Lung (tissue), 12 donors: Measurements from ENCODE around the gene BCL7A. TPM values are rescaled to one million over a fixed set of nuclear protein-coding genes. Genes with fewer than 3 reads are reported as not detected.

Experiments
- ATAC-seq: fragments of 200-7000 bp; cut with Tn5 transposase; one replicate; pipeline ENCODE4 v1.9.1; 2020; ENCODE audit warnings: moderate number of reproducible peaks; ENCODE audit not compliant: insufficient read depth, low FRiP score
- DNase-seq, 3 donors: peaks; one replicate each; pipeline ENCODE4 v3.0.0-alpha.2; 2013 to 2017
- H3K27ac ChIP-seq, 2 donors: one replicate each; pipeline ENCODE4 v1.5.1; 2013; ENCODE audit warnings: mild to moderate bottlenecking in 2 of 2, moderate library complexity in 2 of 2, control low read depth in 1 of 2, inconsistent platforms in 1 of 2, low read depth in 1 of 2, low read length in 1 of 2
- H3K27me3 ChIP-seq, 3 donors: one replicate each; pipeline ENCODE4 v1.5.1; 2013; ENCODE audit warnings: low read length in 2 of 3; ENCODE audit not compliant: control insufficient read depth in 3 of 3, insufficient read depth in 3 of 3
- H3K36me3 ChIP-seq, 4 donors: one replicate each; pipeline ENCODE4 v1.5.1; 2013; ENCODE audit warnings: low read length in 4 of 4, mild to moderate bottlenecking in 1 of 4, moderate library complexity in 1 of 4; ENCODE audit not compliant: control insufficient read depth in 4 of 4, insufficient read depth in 4 of 4
- H3K4me1 ChIP-seq, 5 donors: one replicate each; pipeline ENCODE4 v1.5.1; 2013; ENCODE audit warnings: low read length in 5 of 5, mild to moderate bottlenecking in 2 of 5, moderate library complexity in 1 of 5; ENCODE audit not compliant: control insufficient read depth in 5 of 5, insufficient read depth in 5 of 5
- H3K4me3 ChIP-seq: one replicate; pipeline ENCODE4 v1.5.1; 2013; ENCODE audit warnings: mild to moderate bottlenecking, control low read depth, moderate library complexity
- H3K9ac ChIP-seq, 2 donors: one replicate each; pipeline ENCODE4 v1.5.1; 2013; ENCODE audit warnings: low read length in 2 of 2, control low read depth in 1 of 2; ENCODE audit not compliant: insufficient read depth in 1 of 2
- H3K9me3 ChIP-seq, 4 donors: one replicate each; pipeline ENCODE4 v1.5.1; 2013; ENCODE audit warnings: low read length in 3 of 4, mild to moderate bottlenecking in 1 of 4, moderate library complexity in 1 of 4; ENCODE audit not compliant: control insufficient read depth in 4 of 4, insufficient read depth in 3 of 4
- CTCF ChIP-seq: IDR thresholded peaks from 2 replicates; pipeline ENCODE4 v1.5.1; 2012; ENCODE audit warnings: mild to moderate bottlenecking; ENCODE audit errors: control extremely low read depth, extremely low read depth
- WGBS, 2 donors: extraction: QIAGEN DNeasy Blood & Tissue Kit; methylation state at CpG; one replicate each; pipeline ENCODE4 v1.1.7; 2013; 5-methylcytosine and 5-hydroxymethylcytosine counted together
- polyA plus RNA-seq, 2 donors: library from polyadenylated mRNA; stranded (reverse); fragments of 200-250 nt; gene quantifications; one replicate each; pipeline ENCODE4 v1.2.1, GENCODE V29; 2013
- total RNA-seq, 2 donors: library from RNA; depleted of rRNA in 1 of 2; stranded (reverse); fragments of >200 nt in 1 of 2; gene quantifications; one replicate each; pipeline ENCODE4 v1.2.1, GENCODE V29; 2014 to 2021
- donor health status: control.
- donor health status: control.
- donor health status: Bipolar disorder and iron deficiency.
- donor health status: healthy.
- donor health status: DM: yes; HTN: yes; CAD: no.

The BCL7A gene
- total and polyA plus RNA-seq, 4 donors: 3.4 to 21.2 (median 8.8) TPM

- DNase-seq (no peak), ATAC-seq (no peak)
- peaks cover 0 to 32% (median 24%) of the 10 kb centered on the region in 4 donors for H3K36me3 ChIP-seq
- no peak overlapping the region for H3K9ac ChIP-seq
- WGBS, 2 donors: 89 to 90% methylated on average over 18 of the region's 18 CpGs
- H3K4me1 ChIP-seq: peaks cover 20 to 76% (median 24%) of the 10 kb centered on the region in 5 donors
- no peaks in the 10 kb centered on the region for H3K9me3 ChIP-seq
- no peak overlapping the region for H3K27ac ChIP-seq
- H3K27me3 ChIP-seq: no peaks in the 10 kb centered on the region
- TF ChIP-seq CTCF: no peak
- H3K4me3 ChIP-seq: no peak overlapping the region
Observed at GRCh38 chr12:122086641-122087285, 65.1 kb downstream of the BCL7A start.

- Histone ChIP-seq H3K4me3 (no peak overlapping the region), H3K9ac (no peak overlapping the region), H3K27ac (peak overlapping the region; percentile 58 to 62), H3K4me1 (peaks cover 16 to 71% (median 24%) of the 10 kb centered on the region in 5 donors), H3K36me3 (peaks cover 0 to 32% (median 24%) of the 10 kb centered on the region in 4 donors), H3K9me3 (no peaks in the 10 kb centered on the region), H3K27me3 (no peaks in the 10 kb centered on the region)
- TF ChIP-seq CTCF: no peak
- DNase-seq (no peak), ATAC-seq (no peak)
- 81 to 90% methylated on average over 17 of the region's 17 CpGs for WGBS, 2 donors
Observed at GRCh38 chr12:122087431-122088178, 65.9 kb downstream of the BCL7A start.

GRCh38 chr12:122088179-122088810, 66.6 kb downstream of the BCL7A start:
- Histone ChIP-seq H3K4me1 (peaks cover 9 to 71% (median 28%) of the 10 kb centered on the region in 5 donors), H3K27me3 (no peaks in the 10 kb centered on the region), H3K36me3 (peaks cover 0 to 32% (median 24%) of the 10 kb centered on the region in 4 donors), H3K9ac (no peak overlapping the region), H3K27ac (peak overlapping the region in 1 of 2 donors; percentile 62), H3K9me3 (no peaks in the 10 kb centered on the region), H3K4me3 (no peak overlapping the region)
- TF ChIP-seq CTCF: no peak
- ATAC-seq (no peak), DNase-seq (no peak)
- WGBS, 2 donors: 80 to 90% methylated on average over 9 of the region's 9 CpGs
